Astrocyte (in vitro differentiated cells and primary cell): ENCODE data around the gene NT5DC3.

Source experiments
- CTCF ChIP-seq: IDR thresholded peaks from 2 replicates; pipeline ENCODE4 v1.5.1; 2011; ENCODE audit warnings: low read depth, mild to moderate bottlenecking, inconsistent platforms, low read length, moderate library complexity; ENCODE audit not compliant: insufficient read depth
- EZH2 ChIP-seq: IDR thresholded peaks from 2 replicates; pipeline ENCODE4 v1.6.1; 2012; ENCODE audit warnings: mild to moderate bottlenecking, low read length, inconsistent platforms; ENCODE audit not compliant: insufficient read depth

GRCh38 chr12:103785243-103786031 lies 55.6 kb downstream of the NT5DC3 start:
- no peak for TF ChIP-seq CTCF
- no peak for TF ChIP-seq EZH2
